Stimulated activated naive CD8-positive, alpha-beta T cell treated with anti-CD3 and anti-CD28 coated beads, Interleukin-15, Interleukin-2, amounts not matched to agents 100 U/mL and 50 U/mL, for 24 hours (primary cell): ENCODE measurements around the gene ATP6V0A1.
"Not testable (repeated sequence)": the region's sequence is repeated elsewhere in the genome, so short reads cannot be mapped to it uniquely, and the experiment has no call there.

Source experiments
- ATAC-seq: fragments of 150-1000 bp; cut with Tn5 transposase; one replicate; pipeline ENCODE4 v1.10.0; 2021
- DNase-seq: peaks from one replicate; pipeline ENCODE4 v3.0.0; 2021

The ATP6V0A1 gene

DNA sequence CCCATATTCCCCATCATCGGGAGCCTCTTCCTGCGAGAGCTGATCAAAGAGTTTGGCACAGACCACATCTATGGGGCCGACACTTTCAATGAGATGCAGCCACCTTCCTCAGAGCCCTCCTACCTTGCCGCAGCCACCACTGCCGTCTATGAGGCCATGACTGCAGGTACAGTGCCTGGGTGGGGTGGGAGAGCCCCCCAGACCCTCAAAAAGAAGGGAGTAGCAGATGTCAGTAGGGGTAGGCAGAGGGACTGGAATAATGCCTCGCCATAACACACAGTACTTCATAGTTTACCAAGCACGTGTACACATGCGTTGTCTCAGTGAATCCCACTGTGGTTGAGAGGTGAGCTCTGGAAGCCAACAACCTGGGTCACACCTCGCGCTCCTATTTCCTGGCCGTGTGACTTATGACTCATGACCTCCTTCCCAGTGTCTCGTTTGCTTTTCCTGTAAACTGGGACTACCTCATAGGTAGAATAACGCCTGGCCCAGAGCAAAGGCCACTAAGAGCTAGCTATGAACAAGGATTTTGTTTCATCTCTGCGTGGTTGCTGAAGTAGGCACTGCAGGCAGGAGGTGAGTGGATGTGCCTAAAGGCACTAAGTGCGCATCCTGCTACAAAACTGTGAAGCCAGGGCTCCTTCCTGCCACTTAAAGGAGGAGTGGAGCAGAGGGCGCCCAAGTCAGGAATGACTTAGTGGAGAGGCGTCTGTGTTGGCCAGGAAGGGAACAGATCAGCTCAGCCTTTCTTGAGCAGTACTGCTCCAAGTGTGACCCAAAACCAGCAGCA lies 82.6 kb downstream of the ATP6V0A1 start:
- ATAC-seq (no peak), DNase-seq (no peak)

DNA sequence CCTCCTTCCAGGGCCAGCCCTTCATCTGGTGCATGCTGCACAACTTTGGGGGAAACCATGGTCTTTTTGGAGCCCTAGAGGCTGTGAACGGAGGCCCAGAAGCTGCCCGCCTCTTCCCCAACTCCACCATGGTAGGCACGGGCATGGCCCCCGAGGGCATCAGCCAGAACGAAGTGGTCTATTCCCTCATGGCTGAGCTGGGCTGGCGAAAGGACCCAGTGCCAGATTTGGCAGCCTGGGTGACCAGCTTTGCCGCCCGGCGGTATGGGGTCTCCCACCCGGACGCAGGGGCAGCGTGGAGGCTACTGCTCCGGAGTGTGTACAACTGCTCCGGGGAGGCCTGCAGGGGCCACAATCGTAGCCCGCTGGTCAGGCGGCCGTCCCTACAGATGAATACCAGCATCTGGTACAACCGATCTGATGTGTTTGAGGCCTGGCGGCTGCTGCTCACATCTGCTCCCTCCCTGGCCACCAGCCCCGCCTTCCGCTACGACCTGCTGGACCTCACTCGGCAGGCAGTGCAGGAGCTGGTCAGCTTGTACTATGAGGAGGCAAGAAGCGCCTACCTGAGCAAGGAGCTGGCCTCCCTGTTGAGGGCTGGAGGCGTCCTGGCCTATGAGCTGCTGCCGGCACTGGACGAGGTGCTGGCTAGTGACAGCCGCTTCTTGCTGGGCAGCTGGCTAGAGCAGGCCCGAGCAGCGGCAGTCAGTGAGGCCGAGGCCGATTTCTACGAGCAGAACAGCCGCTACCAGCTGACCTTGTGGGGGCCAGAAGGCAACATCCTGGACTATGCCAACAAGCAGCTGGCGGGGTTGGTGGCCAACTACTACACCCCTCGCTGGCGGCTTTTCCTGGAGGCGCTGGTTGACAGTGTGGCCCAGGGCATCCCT lies 84.8 kb downstream of the ATP6V0A1 start:
- DNase-seq = no peak
- no peak for ATAC-seq

GRCh38 chr17:42544874-42545283 lies 86.2 kb downstream of the ATP6V0A1 start:
- no peak for DNase-seq
- no peak for ATAC-seq

GRCh38 chr17:42545755-42546505 lies 87.3 kb downstream of the ATP6V0A1 start:
- not testable (repeated sequence) for DNase-seq, ATAC-seq

DNA sequence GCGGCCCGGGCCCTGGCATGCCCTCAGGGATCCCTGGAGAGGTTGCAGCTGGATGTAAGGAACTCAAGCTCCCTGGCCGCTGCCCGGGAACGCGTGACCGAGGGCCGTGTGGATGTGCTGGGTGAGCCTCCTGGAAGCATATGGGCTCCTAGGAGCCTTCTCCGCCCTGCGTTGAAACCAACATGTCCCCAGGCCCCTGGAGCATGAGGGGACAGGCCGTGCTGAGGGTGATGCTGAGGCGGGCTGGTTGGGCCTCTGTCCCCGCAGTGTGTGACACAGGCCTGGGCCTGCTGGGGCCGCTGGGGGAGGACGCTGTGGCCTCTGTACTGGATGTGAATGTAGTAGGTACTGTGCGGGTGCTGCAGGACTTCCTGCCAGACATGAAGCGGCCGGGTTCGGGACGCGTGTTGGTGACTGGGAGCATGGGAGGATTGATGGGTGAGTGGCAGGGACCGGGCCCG lies 88.4 kb downstream of the ATP6V0A1 start:
- ATAC-seq (no peak), DNase-seq (no peak)

DNA sequence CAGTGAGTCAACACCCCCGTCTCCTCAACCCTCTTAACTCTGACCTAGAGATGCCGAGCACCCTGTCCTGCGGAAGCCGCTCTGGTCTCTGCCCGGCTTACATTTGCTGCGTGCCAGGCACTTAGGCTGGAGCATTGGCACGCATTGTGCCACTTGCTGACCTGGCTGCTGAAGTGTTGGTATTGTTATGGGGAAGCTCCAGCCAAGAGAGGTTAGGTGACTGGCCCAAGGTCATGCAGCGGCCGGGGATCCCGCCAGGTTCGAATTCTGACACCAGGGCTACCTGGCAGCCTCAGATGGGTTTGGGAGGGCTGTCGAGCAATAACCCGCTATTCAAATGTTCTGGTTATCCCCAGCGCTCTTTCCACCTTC lies 89.0 kb downstream of the ATP6V0A1 start:
- no peak for DNase-seq
- ATAC-seq = no peak

DNA sequence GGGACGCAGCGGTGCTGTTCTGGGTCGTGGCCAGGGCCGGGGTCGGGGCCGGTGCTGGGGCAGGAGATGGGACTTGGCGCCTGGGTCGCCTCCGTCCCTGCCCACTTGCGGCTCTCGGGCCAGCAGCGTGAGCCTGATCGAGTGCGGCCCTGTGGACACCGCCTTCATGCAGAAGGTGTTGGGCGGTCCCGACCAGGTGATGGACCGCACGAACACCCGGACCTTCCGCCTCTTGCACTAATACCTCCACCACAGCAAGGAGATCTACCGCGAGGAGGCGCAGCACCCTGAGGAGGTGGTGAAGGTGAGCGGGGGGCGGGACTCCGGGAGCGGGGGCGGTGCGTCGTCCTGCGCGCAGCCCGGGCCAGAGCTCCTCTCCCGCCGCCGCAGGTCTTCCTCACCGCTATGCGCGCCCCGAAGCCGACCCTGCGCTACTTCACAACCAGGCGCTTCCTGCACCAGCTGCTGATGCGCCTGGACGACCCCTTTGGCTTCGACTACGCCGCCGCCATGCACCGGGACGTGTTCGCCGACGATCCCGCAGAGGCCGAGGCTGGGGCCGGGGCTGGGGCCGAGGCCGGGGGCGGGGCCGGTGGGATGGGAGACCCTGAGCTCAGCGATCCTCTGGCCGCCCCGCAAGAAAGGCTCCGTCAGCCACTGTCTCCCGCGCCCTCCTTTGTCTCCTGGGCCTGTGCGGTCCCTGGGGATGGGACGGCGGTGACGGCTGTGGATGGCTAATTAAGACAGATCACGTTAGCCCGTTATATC lies 89.6 kb downstream of the ATP6V0A1 start:
- DNase-seq = peak; percentile 87
- ATAC-seq = peak; percentile 74

DNA sequence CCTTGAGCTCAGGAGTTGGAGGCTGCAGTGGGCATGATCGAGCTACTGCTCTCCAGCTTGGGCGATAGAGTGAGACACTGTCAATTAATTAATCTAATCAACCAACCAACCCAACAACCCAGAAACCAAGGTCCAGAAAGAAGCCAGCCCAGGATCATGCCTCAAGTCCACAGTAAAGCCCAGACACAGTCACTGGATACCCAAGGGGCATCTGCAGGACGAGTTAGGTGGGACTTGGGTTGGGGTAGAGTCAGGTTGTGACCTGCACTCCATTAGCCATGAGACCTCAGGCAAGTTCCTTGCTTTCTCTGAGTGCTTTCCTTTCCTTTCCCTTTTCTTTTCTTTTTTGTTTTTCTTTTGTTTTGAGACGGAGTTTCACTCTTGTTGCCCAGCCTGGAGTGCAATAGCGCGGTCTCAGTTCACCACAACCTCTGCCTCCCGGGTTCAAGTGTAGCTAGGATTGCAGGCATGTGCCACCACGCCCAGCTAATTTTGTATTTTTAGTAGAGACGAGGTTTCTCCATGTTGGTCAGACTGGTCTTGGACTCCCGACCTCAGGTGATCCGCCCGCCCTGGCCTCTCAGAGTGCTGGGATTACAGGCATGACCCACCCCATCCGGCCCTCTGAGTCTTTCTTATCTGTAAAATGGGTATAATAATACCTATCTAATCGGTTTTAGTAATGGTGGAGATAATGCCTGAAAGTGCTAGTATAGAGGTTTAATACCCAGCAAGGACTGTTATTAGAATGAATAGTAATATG lies 90.5 kb downstream of the ATP6V0A1 start:
- ATAC-seq (no peak), DNase-seq (no peak)

- not testable (repeated sequence) for ATAC-seq, DNase-seq
Observed at GRCh38 chr17:42552736-42553135, 94.1 kb downstream of the ATP6V0A1 start, which contains the start of gene HSD17B1. Gene HSD17B1 (plus strand): TSS chr17:42552923. CDS start chr17:42552934, 11 bp downstream.

DNA sequence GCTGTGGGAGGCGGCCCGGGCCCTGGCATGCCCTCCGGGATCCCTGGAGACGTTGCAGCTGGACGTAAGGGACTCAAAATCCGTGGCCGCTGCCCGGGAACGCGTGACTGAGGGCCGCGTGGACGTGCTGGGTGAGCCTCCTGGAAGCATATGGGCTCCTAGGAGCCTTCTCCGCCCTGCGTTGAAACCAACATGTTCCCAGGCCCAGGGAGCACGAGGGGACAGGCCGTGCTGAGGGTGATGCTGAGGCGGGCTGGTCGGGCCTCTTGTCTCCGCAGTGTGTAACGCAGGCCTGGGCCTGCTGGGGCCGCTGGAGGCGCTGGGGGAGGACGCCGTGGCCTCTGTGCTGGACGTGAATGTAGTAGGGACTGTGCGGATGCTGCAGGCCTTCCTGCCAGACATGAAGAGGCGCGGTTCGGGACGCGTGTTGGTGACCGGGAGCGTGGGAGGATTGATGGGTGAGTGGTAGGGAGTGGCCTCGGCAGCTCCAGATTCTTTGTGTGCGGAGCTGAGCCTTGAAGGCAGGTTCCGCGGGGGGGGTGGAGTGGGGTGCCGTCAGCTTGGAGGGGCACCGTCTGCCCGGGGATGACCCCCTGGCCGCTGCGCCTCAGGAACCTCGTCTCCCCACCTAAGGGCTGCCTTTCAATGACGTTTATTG lies 94.6 kb downstream of the ATP6V0A1 start:
- DNase-seq (no peak), ATAC-seq (no peak)

GRCh38 chr17:42553866-42554249 lies 95.2 kb downstream of the ATP6V0A1 start:
- DNase-seq (peak; percentile 33), ATAC-seq (no peak)

GRCh38 chr17:42554250-42555121 lies 95.8 kb downstream of the ATP6V0A1 start:
- DNase-seq (peak; percentile 89), ATAC-seq (peak; percentile 93)

GRCh38 chr17:42555122-42555622 lies 96.5 kb downstream of the ATP6V0A1 start:
- ATAC-seq = no peak
- DNase-seq = no peak

GRCh38 chr17:42555961-42556617 lies 97.4 kb downstream of the ATP6V0A1 start:
- not testable (repeated sequence) for ATAC-seq, DNase-seq

- DNase-seq = no peak
Observed at GRCh38 chr17:42559075-42559474, 100.4 kb downstream of the ATP6V0A1 start.

DNA sequence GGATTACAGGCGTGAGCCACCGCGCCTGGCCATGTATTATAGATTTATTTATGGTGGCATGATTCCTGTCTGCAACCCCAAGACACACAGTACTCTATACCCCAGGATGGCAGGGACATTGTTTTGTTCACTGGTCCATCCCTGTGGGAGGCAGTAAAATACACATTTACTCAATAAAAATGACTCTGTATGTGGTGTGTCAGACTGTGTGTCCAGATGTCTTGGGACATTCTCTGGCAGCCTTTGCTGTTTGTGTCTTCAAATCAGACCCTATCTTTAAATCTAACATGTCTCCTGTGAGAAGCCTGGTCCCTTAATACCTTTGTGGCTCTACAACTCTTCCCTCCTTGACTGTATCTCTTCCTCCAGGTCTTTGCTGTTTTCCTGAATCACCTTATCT lies 101.6 kb downstream of the ATP6V0A1 start:
- DNase-seq (no peak), ATAC-seq (no peak)

More at GRCh38 chr17:42559075-42559474, 100.4 kb downstream of the ATP6V0A1 start:
- no peak for ATAC-seq

DNA sequence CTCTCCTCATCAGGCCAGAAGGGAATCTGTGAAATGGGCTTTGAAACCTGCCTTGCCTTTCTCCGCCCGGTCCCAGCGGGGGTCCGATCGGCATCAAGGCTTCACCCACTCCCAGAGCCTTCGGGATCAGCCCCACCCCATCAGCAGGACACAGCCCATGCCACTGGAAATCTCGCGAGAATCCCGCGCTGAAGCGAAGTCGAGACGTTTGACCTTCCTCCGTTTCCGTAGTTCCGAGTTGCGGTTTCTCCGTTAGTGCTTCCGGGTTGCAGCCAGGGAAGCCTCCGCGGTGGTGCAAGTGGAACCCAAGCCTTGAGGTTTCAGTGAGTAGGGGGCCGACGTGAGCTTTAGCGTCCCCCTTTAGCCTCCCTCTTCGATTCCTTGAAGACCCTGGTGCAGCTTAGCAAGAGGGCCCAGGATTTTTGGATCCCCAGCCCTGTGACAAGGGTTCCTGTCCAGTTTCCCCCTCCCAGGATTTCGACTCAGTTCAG lies 103.3 kb downstream of the ATP6V0A1 start, which contains the start of gene COASY:
Gene COASY, plus strand, starts transcription at position 252 of the 491 bp plus-strand sequence. CDS start 475 bp downstream, outside the sequence.
- peak; percentile 95 for DNase-seq
- ATAC-seq = peak; percentile 67
